ENCODE measurements around the gene MAP2K7.

Gene MAP2K7

DNA sequence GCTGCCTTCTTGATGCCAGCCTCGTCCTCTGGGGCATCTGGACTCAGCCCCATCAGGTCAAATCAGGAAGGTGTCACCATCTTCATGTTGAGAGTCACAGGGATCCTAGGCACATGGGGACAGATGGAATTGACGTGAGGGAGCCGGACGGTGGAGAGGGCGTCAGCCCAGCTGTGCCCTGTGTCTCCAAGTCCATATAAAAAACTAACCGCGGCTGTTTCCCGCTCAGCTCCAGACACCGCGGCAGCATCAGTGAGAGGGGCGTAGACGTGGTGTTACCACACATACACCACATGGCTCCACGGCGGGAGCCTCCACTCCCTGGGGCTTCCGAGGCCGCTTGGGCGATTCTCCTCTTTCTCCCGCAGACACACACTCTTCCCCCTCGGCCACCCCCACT lies 23.8 kb upstream of the MAP2K7 start (continued):
- TF ChIP-seq, protein P1, sequence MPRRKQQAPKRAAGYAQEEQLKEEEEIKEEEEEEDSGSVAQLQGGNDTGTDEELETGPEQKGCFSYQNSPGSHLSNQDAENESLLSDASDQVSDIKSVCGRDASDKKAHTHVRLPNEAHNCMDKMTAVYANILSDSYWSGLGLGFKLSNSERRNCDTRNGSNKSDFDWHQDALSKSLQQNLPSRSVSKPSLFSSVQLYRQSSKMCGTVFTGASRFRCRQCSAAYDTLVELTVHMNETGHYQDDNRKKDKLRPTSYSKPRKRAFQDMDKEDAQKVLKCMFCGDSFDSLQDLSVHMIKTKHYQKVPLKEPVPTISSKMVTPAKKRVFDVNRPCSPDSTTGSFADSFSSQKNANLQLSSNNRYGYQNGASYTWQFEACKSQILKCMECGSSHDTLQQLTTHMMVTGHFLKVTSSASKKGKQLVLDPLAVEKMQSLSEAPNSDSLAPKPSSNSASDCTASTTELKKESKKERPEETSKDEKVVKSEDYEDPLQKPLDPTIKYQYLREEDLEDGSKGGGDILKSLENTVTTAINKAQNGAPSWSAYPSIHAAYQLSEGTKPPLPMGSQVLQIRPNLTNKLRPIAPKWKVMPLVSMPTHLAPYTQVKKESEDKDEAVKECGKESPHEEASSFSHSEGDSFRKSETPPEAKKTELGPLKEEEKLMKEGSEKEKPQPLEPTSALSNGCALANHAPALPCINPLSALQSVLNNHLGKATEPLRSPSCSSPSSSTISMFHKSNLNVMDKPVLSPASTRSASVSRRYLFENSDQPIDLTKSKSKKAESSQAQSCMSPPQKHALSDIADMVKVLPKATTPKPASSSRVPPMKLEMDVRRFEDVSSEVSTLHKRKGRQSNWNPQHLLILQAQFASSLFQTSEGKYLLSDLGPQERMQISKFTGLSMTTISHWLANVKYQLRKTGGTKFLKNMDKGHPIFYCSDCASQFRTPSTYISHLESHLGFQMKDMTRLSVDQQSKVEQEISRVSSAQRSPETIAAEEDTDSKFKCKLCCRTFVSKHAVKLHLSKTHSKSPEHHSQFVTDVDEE (CRISPR knock-in tag; IDR thresholded peaks at IDR 0.05): no peak
- TF ChIP-seq ZNF8 (CRISPR knock-in tag; IDR thresholded peaks at IDR 0.05) (no peak), SNAI2 (CRISPR knock-in tag; IDR thresholded peaks at IDR 0.05) (no peak), CSRNP3 (CRISPR knock-in tag; IDR thresholded peaks at IDR 0.05) (no peak), ESRRG (CRISPR knock-in tag; IDR thresholded peaks at IDR 0.05) (no peak), ZFP3 (CRISPR knock-in tag; IDR thresholded peaks at IDR 0.05) (no peak), RARB (CRISPR knock-in tag; IDR thresholded peaks at IDR 0.05) (no peak), TOX (CRISPR knock-in tag; IDR thresholded peaks at IDR 0.05; ENCODE audit: borderline replicate concordance) (no peak), ARNTL (CRISPR knock-in tag; IDR thresholded peaks at IDR 0.05; ENCODE audit: borderline replicate concordance, low read depth) (no peak), GLIS3 (CRISPR knock-in tag; IDR thresholded peaks at IDR 0.05) (no peak), BACH2 (CRISPR knock-in tag; IDR thresholded peaks at IDR 0.05; ENCODE audit: borderline replicate concordance) (no peak), PPARA (CRISPR knock-in tag; IDR thresholded peaks at IDR 0.05; ENCODE audit: borderline replicate concordance) (no peak), ZNF70 (CRISPR knock-in tag; IDR thresholded peaks at IDR 0.05) (no peak), TCF4 (CRISPR knock-in tag; IDR thresholded peaks at IDR 0.05; ENCODE audit: borderline replicate concordance) (no peak)

GRCh38 chr19:7881910-7882309 lies 21.8 kb upstream of the MAP2K7 start:
- TF ChIP-seq ZNF70 (CRISPR knock-in tag; IDR thresholded peaks at IDR 0.05) (no peak), ARNTL (CRISPR knock-in tag; IDR thresholded peaks at IDR 0.05; ENCODE audit: borderline replicate concordance, low read depth) (no peak), BACH2 (CRISPR knock-in tag; IDR thresholded peaks at IDR 0.05; ENCODE audit: borderline replicate concordance) (no peak), CSRNP3 (CRISPR knock-in tag; IDR thresholded peaks at IDR 0.05) (no peak), CSDC2 (CRISPR knock-in tag; IDR thresholded peaks at IDR 0.05) (no peak), OSR1 (CRISPR knock-in tag; IDR thresholded peaks at IDR 0.05) (no peak), SNAI2 (CRISPR knock-in tag; IDR thresholded peaks at IDR 0.05) (no peak), TOX (CRISPR knock-in tag; IDR thresholded peaks at IDR 0.05; ENCODE audit: borderline replicate concordance) (no peak), ZFP30 (CRISPR knock-in tag; IDR thresholded peaks at IDR 0.05) (no peak), ISL1 (CRISPR knock-in tag; IDR thresholded peaks at IDR 0.05) (no peak), RARB (CRISPR knock-in tag; IDR thresholded peaks at IDR 0.05) (no peak), GLIS3 (CRISPR knock-in tag; IDR thresholded peaks at IDR 0.05) (no peak), TCF4 (CRISPR knock-in tag; IDR thresholded peaks at IDR 0.05; ENCODE audit: borderline replicate concordance) (no peak)
- TF ChIP-seq, protein P1 (CRISPR knock-in tag; IDR thresholded peaks at IDR 0.05): no peak
- TF ChIP-seq, protein P2, sequence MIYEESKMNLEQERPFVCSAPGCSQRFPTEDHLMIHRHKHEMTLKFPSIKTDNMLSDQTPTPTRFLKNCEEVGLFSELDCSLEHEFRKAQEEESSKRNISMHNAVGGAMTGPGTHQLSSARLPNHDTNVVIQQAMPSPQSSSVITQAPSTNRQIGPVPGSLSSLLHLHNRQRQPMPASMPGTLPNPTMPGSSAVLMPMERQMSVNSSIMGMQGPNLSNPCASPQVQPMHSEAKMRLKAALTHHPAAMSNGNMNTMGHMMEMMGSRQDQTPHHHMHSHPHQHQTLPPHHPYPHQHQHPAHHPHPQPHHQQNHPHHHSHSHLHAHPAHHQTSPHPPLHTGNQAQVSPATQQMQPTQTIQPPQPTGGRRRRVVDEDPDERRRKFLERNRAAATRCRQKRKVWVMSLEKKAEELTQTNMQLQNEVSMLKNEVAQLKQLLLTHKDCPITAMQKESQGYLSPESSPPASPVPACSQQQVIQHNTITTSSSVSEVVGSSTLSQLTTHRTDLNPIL (CRISPR knock-in tag; IDR thresholded peaks at IDR 0.05; ENCODE audit: low read depth): no peak
- TF ChIP-seq, protein P3, sequence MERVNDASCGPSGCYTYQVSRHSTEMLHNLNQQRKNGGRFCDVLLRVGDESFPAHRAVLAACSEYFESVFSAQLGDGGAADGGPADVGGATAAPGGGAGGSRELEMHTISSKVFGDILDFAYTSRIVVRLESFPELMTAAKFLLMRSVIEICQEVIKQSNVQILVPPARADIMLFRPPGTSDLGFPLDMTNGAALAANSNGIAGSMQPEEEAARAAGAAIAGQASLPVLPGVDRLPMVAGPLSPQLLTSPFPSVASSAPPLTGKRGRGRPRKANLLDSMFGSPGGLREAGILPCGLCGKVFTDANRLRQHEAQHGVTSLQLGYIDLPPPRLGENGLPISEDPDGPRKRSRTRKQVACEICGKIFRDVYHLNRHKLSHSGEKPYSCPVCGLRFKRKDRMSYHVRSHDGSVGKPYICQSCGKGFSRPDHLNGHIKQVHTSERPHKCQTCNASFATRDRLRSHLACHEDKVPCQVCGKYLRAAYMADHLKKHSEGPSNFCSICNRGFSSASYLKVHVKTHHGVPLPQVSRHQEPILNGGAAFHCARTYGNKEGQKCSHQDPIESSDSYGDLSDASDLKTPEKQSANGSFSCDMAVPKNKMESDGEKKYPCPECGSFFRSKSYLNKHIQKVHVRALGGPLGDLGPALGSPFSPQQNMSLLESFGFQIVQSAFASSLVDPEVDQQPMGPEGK (CRISPR knock-in tag; IDR thresholded peaks at IDR 0.05; ENCODE audit: borderline replicate concordance): no peak
- no peak for ATAC-seq
